K562 (cell line): Measurements from ENCODE around the gene TET2.

Source experiments
- CSDE1 ChIP-seq, 2 experiments: fragments of 450-650 bp; IDR thresholded peaks; 2 replicates each; pipeline ENCODE4 v1.6.1; 2016; ENCODE audit warnings: mild to moderate bottlenecking in 1 of 2
- FOXM1 ChIP-seq, 2 experiments: fragments of 450-650 bp in 1 of 2; sonication (generic) in 1 of 2; formaldehyde crosslinking in 1 of 2; IDR thresholded peaks; 2 replicates each; pipeline versions ENCODE4 v1.6.1 to v1.9.0; 2017 to 2022; ENCODE audit warnings: low read depth in 2 of 2, mild to moderate bottlenecking in 2 of 2, missing genetic modification reagents in 1 of 2, moderate library complexity in 1 of 2
- GABPA ChIP-seq: fragments of 200-800 bp; sonication (Bioruptor generic); conservative IDR thresholded peaks from 2 replicates; pipeline ENCODE4 v1.6.1; 2016; ENCODE audit warnings: low read depth, missing genetic modification characterization, missing compliant biosample characterization
- JUN ChIP-seq, 2 experiments: sonication (generic) in 1 of 2; formaldehyde crosslinking in 1 of 2; IDR thresholded peaks; 2 replicates each; pipeline versions ENCODE4 v1.6.1 to v1.8.0; 2012 to 2022; ENCODE audit warnings: borderline replicate concordance in 2 of 2, mild to moderate bottlenecking in 2 of 2, improper control_type of control experiment in 1 of 2, low read depth in 1 of 2, low read length in 1 of 2, missing genetic modification reagents in 1 of 2
- SNIP1 ChIP-seq: fragments of 450-650 bp; IDR thresholded peaks from 2 replicates; pipeline ENCODE4 v1.7.1; 2017; ENCODE audit warnings: low read depth, mild to moderate bottlenecking
- ZBTB33 ChIP-seq: sonication (generic); formaldehyde crosslinking; IDR thresholded peaks from 2 replicates; pipeline ENCODE4 v1.8.1; 2023; ENCODE audit warnings: mild to moderate bottlenecking, missing genetic modification reagents
- ZNF316 ChIP-seq: fragments of 450-650 bp; IDR thresholded peaks from 2 replicates; pipeline ENCODE4 v1.6.1; 2016

- TF ChIP-seq GABPA (tag), result no peak
- no peak for TF ChIP-seq FOXM1 (IDR thresholded peaks at IDR 0.05; ENCODE audit: low read depth)
- TF ChIP-seq FOXM1 (CRISPR knock-in tag; IDR thresholded peaks at IDR 0.05; ENCODE audit: low read depth), result no peak
- TF ChIP-seq JUN (IDR thresholded peaks at IDR 0.05; ENCODE audit: borderline replicate concordance, low read depth, low read length), result no peak
- no peak for TF ChIP-seq JUN (CRISPR knock-in tag; IDR thresholded peaks at IDR 0.05; ENCODE audit: borderline replicate concordance)
- no peak; the same call in 1 of the 2 replicates for TF ChIP-seq ZBTB33 (CRISPR knock-in tag)
- TF ChIP-seq CSDE1 (IDR thresholded peaks at IDR 0.05), result no peak
- TF ChIP-seq SNIP1, result no peak
- TF ChIP-seq ZNF316, result no peak
Measured at GRCh38 chr4:105145903-105146275, 787 bp upstream of the TET2 start.
